Left lung (tissue), 10 donors: ENCODE results near the gene FGGY. TPM values are rescaled to one million over a fixed set of nuclear protein-coding genes. Genes with fewer than 3 reads are reported as not detected.

Experiments
- ATAC-seq: fragments of 200-7000 bp; cut with Tn5 transposase; one replicate; pipeline ENCODE4 v1.9.1; 2020; ENCODE audit warnings: moderate library complexity
- DNase-seq, 4 donors: peaks; one replicate each; pipeline ENCODE4 v3.0.0-alpha.2; 2013 to 2020
- H3K27ac ChIP-seq, 2 donors: fragments of 200-600 bp; sonication (generic) in 1 of 2; one replicate each; pipeline versions ENCODE4 v1.5.0 to v1.8.0; 2020 to 2021
- H3K27me3 ChIP-seq, 2 donors: fragments of 200-600 bp; sonication (generic) in 1 of 2; one replicate each; pipeline versions ENCODE4 v1.5.0 to v1.8.0; 2020 to 2021
- H3K36me3 ChIP-seq, 2 donors: fragments of 200-600 bp; sonication (generic) in 1 of 2; one replicate each; pipeline versions ENCODE4 v1.5.0 to v1.8.0; 2020 to 2021
- H3K4me1 ChIP-seq, 2 donors: fragments of 200-600 bp; one replicate each; pipeline ENCODE4 v1.8.0; 2021
- H3K4me3 ChIP-seq, 2 donors: fragments of 200-600 bp; sonication (generic) in 1 of 2; one replicate each; pipeline versions ENCODE4 v1.5.0 to v1.8.0; 2020 to 2021; ENCODE audit warnings: mild to moderate bottlenecking in 1 of 2
- H3K9me3 ChIP-seq, 2 donors: fragments of 200-600 bp; sonication (generic) in 1 of 2; one replicate each; pipeline versions ENCODE4 v1.5.0 to v1.8.0; 2020 to 2021
- intact Hi-C, 2 donors: fragments of 100-400 bp; cut with DNase I; formaldehyde crosslinking; loops; one replicate each; pipeline versions ENCODE4 v1.11.2 to v1.14.2; 2022
- polyA plus RNA-seq, 6 donors: library from polyadenylated mRNA; unstranded; fragments of 120-200 nt; gene quantifications; one replicate each; pipeline ENCODE4 v1.2.1, GENCODE V29; 2013; ENCODE audit not compliant: insufficient read length in 6 of 6
- total RNA-seq, 2 donors: library from RNA; stranded (reverse); fragmentation: NEBNext Ultra II Directional; extraction: Animal tissue kit (Norgen Biotek cat#: 25700); gene quantifications; one replicate each; pipeline ENCODE4 v1.2.1, GENCODE V29; 2021
- TF ChIP-seq, protein P1 (sequence below), 2 donors: fragments of 200-600 bp; sonication (generic) in 1 of 2; IDR thresholded peaks; one replicate each; pipeline versions ENCODE4 v1.5.0 to v1.8.0; 2021; ENCODE audit warnings: antibody characterized with exemption in 2 of 2
- donor health status: DM: no; HTN: yes; CAD: no.
- donor health status: DM: no; HTN: no; CAD: no.

FGGY gene
- total and polyA plus RNA-seq, 8 donors, result 13.5 to 22.7 (median 18.4) TPM

DNA sequence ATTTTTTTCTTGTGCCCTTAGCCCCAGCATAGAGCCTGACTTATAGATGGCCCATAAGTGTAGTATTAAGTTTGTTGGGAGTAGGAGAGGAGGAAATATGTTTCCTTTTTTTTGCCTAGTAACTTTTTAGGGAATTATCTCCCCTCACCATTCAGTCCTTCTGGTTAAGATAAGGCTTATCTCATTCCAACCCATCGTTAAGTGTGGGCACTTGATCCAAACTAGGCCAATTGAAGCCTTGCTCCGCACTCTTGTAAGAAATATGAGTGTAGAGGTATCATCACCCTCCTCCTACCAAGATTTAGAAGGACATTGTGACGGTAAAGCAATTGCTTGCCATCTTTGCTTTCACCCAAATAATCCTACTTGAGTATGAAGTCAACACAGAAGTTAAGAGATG, 8.8 kb upstream of the FGGY start:
- H3K4me3 ChIP-seq, result no peak overlapping the region
- intact Hi-C loops, result no loop called here
- no peaks in the 10 kb centered on the region for H3K9me3 ChIP-seq
- ATAC-seq, result no peak
- no peaks in the 10 kb centered on the region for H3K27me3 ChIP-seq
- H3K27ac ChIP-seq, result no peak overlapping the region
- no peak for DNase-seq
- H3K4me1 ChIP-seq, result peaks cover 0 to 33% of the 10 kb centered on the region in 2 donors
- TF ChIP-seq, protein P1, sequence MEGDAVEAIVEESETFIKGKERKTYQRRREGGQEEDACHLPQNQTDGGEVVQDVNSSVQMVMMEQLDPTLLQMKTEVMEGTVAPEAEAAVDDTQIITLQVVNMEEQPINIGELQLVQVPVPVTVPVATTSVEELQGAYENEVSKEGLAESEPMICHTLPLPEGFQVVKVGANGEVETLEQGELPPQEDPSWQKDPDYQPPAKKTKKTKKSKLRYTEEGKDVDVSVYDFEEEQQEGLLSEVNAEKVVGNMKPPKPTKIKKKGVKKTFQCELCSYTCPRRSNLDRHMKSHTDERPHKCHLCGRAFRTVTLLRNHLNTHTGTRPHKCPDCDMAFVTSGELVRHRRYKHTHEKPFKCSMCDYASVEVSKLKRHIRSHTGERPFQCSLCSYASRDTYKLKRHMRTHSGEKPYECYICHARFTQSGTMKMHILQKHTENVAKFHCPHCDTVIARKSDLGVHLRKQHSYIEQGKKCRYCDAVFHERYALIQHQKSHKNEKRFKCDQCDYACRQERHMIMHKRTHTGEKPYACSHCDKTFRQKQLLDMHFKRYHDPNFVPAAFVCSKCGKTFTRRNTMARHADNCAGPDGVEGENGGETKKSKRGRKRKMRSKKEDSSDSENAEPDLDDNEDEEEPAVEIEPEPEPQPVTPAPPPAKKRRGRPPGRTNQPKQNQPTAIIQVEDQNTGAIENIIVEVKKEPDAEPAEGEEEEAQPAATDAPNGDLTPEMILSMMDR (IDR thresholded peaks at IDR 0.05), result no peak
- no peaks in the 10 kb centered on the region for H3K36me3 ChIP-seq

DNA sequence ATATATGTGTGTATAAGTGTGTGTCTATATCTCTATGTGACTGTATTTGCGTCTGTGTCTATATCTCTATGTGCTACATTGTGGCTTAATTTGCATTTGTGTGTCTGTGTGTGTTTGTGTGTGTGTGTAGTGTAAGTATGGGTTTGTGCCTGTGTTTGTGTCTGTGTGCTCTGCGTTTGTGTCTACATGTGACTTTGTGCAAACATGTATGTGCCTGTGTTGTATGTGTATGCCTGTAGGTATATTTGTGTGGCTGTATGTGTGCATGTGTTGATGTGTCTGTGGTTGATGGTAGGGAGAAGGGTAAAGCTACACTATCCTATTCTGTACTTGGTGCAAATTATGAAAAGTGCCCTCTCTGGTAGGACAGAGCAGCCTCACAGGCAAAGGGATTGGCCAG, 7.3 kb upstream of the FGGY start:
- H3K4me1 ChIP-seq, result peaks cover 0 to 46% of the 10 kb centered on the region in 2 donors
- H3K9me3 ChIP-seq, result no peaks in the 10 kb centered on the region
- intact Hi-C loops, result no loop called here
- ATAC-seq, result no peak
- DNase-seq, result no peak
- TF ChIP-seq, protein P1 (IDR thresholded peaks at IDR 0.05), result no peak
- peak overlapping the region in 1 of 2 donors; percentile 84 for H3K27ac ChIP-seq
- H3K4me3 ChIP-seq, result no peak overlapping the region
- H3K36me3 ChIP-seq, result no peaks in the 10 kb centered on the region
- H3K27me3 ChIP-seq, result no peaks in the 10 kb centered on the region

DNA sequence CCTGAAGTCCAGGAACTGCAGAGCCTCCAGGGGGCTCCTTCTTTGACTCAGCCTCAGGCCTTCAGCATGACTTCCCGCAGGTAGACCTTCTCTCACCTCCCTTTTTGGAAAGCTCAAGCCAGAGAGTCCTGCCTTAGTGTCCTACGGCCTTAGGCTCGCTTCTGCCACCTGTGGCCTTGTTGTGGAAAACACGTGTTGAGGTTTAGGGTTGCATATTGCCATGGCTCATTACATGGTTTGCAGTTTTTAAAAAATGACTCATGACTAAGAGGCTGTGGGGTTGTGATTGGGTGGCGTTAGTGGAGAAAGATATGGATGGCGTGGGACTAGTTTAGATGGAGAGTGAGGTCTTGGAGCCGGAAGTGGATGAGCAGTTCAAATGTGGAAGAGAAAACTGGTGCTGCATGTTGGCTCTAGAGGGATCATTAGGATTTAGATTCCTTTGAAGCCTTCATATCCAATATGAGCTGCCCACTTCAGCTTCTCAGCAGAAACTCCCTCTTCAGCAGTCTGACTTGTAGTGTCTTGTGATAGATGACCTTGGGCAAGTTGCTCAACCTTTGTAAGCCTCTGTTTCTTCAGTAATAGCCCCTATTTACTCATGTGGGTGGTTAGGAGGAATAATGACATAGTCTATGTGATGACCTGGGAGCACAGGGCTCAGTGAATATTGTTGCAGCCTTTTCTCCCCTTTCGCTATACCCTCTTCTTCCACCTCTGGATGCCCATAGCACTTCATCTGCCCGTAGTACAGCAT, 6.5 kb upstream of the FGGY start:
- DNase-seq (peak in 1 of 4 donors; percentile 59), ATAC-seq (peak; percentile 87)
- Histone ChIP-seq H3K27ac (peak overlapping the region in 1 of 2 donors; percentile 84), H3K27me3 (no peaks in the 10 kb centered on the region), H3K4me1 (peaks cover 0 to 48% of the 10 kb centered on the region in 2 donors), H3K4me3 (no peak overlapping the region), H3K36me3 (no peaks in the 10 kb centered on the region), H3K9me3 (no peaks in the 10 kb centered on the region)
- intact Hi-C loops, result no loop called here
- TF ChIP-seq, protein P1 (IDR thresholded peaks at IDR 0.05), result peak; percentile 21 to 40

DNA sequence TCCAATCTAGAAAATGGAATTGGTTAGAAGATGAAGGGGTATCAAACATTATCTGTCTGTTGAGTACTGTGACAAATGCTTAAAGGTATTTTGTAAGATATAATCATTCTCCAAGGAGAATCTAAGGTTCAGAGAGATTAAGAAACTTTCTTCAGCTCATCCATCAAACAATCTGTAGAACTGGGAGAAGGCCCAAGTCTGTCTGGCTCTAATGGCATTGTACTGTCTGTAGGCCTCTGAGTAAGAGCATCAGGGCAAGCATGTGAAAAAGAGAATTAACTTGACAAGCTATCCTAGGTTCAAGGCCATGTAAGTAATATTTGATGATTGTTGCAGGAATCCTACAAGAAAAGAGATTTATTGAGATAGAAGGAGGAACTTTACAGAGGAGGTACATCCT, 5.3 kb upstream of the FGGY start:
- H3K36me3 ChIP-seq, result no peaks in the 10 kb centered on the region
- peaks cover 0 to 56% of the 10 kb centered on the region in 2 donors for H3K4me1 ChIP-seq
- no peak for DNase-seq
- TF ChIP-seq, protein P1 (IDR thresholded peaks at IDR 0.05), result no peak
- ATAC-seq, result no peak
- intact Hi-C loops, result no loop called here
- H3K27me3 ChIP-seq, result no peaks in the 10 kb centered on the region
- peak overlapping the region in 1 of 2 donors; percentile 84 for H3K27ac ChIP-seq
- H3K9me3 ChIP-seq, result no peaks in the 10 kb centered on the region
- H3K4me3 ChIP-seq, result no peak overlapping the region

DNA sequence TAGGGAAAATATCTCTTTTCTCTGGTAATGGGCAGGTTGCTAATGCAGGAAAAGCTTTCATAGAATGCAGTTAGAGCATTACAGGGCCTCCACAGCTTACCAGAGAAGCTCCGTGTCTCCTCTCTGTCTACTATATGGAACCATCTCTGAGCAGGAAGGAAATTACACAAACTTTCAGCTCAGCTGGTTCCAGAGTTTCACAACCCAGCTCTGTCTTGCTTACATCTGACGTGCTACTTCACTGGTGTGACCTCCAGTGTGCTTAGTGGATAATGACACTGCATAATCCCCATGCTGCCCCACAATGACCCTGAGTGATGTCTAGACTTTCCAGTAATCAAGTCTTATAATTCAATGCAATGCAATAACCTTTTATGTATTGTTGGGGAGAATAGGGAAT, 4.3 kb upstream of the FGGY start:
- peak overlapping the region; percentile 41 to 84 for H3K27ac ChIP-seq

More for the DNA sequence above, 4.3 kb upstream of the FGGY start:
- Histone ChIP-seq H3K36me3 (no peaks in the 10 kb centered on the region), H3K27me3 (no peaks in the 10 kb centered on the region), H3K4me3 (no peak overlapping the region), H3K4me1 (peaks cover 4 to 61% of the 10 kb centered on the region in 2 donors), H3K9me3 (no peaks in the 10 kb centered on the region)
- intact Hi-C loops, result no loop called here
- TF ChIP-seq, protein P1 (IDR thresholded peaks at IDR 0.05), result no peak
- peak in 2 of 4 donors; percentile 66 to 70 for DNase-seq
- peak; percentile 3 for ATAC-seq
